Smooth muscle cell (in vitro differentiated cells): ENCODE measurements around the gene AQP12B. TPM values are rescaled to one million over a fixed set of nuclear protein-coding genes. Genes with fewer than 3 reads are reported as not detected.

Experiments
- DNase-seq: peaks from one replicate; lab custom pipeline; 2025; ENCODE audit not compliant: unreplicated experiment; lab: John Stamatoyannopoulos, UW
- H2AFZ ChIP-seq: fragments of 200-600 bp; sonication (generic); 2 replicates; pipeline ENCODE4 v1.6.0; 2016; ENCODE audit warnings: antibody characterized with exemption, low read depth, mild to moderate bottlenecking
- H3F3A ChIP-seq: fragments of 200-600 bp; sonication (generic); 2 replicates; pipeline ENCODE4 v1.6.0; 2017; ENCODE audit warnings: antibody characterized with exemption, low read depth
- H3K27ac ChIP-seq: fragments of 200-600 bp; sonication (generic); 2 replicates; pipeline ENCODE4 v1.5.1; 2016; ENCODE audit warnings: low read depth, mild to moderate bottlenecking
- H3K27me3 ChIP-seq: fragments of 200-600 bp; sonication (generic); 2 replicates; pipeline ENCODE4 v1.6.1; 2016; ENCODE audit warnings: low read depth, mild to moderate bottlenecking
- H3K36me3 ChIP-seq: fragments of 200-600 bp; sonication (generic); 2 replicates; pipeline ENCODE4 v1.5.1; 2016; ENCODE audit warnings: low read depth
- H3K4me1 ChIP-seq: fragments of 200-600 bp; sonication (generic); 2 replicates; pipeline ENCODE4 v1.5.1; 2016; ENCODE audit warnings: low read depth
- H3K4me2 ChIP-seq: fragments of 200-600 bp; sonication (generic); 2 replicates; pipeline ENCODE4 v1.6.0; 2016; ENCODE audit warnings: mild to moderate bottlenecking
- H3K4me3 ChIP-seq: fragments of 200-600 bp; sonication (generic); 2 replicates; pipeline ENCODE4 v1.5.1; 2016; ENCODE audit warnings: mild to moderate bottlenecking
- H3K79me2 ChIP-seq: fragments of 200-600 bp; sonication (generic); 2 replicates; pipeline ENCODE4 v1.6.0; 2016; ENCODE audit warnings: low read depth, mild to moderate bottlenecking
- H3K9ac ChIP-seq: fragments of 200-600 bp; sonication (generic); 2 replicates; pipeline ENCODE4 v1.6.0; 2016; ENCODE audit warnings: low read depth
- H3K9me3 ChIP-seq: fragments of 200-600 bp; sonication (generic); replicated peaks from 2 replicates; pipeline ENCODE4 v1.5.1; 2016; ENCODE audit warnings: low read depth
- H4K20me1 ChIP-seq: fragments of 200-600 bp; sonication (generic); 2 replicates; pipeline ENCODE4 v1.6.0; 2016; ENCODE audit warnings: low read depth
- CTCF ChIP-seq: fragments of 200-600 bp; sonication (generic); IDR thresholded peaks from 2 replicates; pipeline ENCODE4 v1.5.1; 2017; ENCODE audit warnings: borderline replicate concordance, mild to moderate bottlenecking, antibody characterized with exemption; ENCODE audit not compliant: insufficient read depth, poor library complexity, severe bottlenecking
- WGBS: methylation state at CpG from one replicate; pipeline ENCODE4 v1.1.7; 2016; ENCODE audit warnings: low lambda C conversion rate; 5-methylcytosine and 5-hydroxymethylcytosine counted together
- polyA plus RNA-seq: library from polyadenylated mRNA; unstranded; fragments of >200 nt; fragmentation: Nextera tagmentation; extraction: Ambion mirVana; gene quantifications from 2 replicates; pipeline ENCODE4 v1.2.1, GENCODE V29; 2016
- total RNA-seq: library from RNA; depleted of rRNA; stranded (reverse); fragments of >200 nt; gene quantifications from 2 replicates; pipeline ENCODE4 v1.2.3, GENCODE V29; 2014

The AQP12B gene
- total and polyA plus RNA-seq, 2 experiments from 2014 or later, result not detected

GRCh38 chr2:240728827-240729226 lies 46.1 kb upstream of the AQP12B start:
- Histone ChIP-seq H3K4me3 (no peak overlapping the region), H3K9ac (no peak overlapping the region), H3K4me2 (no peak overlapping the region), H3F3A (no peaks in the 10 kb centered on the region), H3K36me3 (no peaks in the 10 kb centered on the region), H3K9me3 (no peaks in the 10 kb centered on the region), H3K27ac (no peak overlapping the region), H3K4me1 (no peaks in the 10 kb centered on the region), H3K27me3 (no peaks in the 10 kb centered on the region), H3K79me2 (no peaks in the 10 kb centered on the region), H4K20me1 (no peaks in the 10 kb centered on the region), H2AFZ (no peak overlapping the region)
- DNase-seq, result no peak
- TF ChIP-seq CTCF, result no peak
- WGBS, result 24% methylated on average over 7 of the region's 7 CpGs

GRCh38 chr2:240728361-240728760 lies 45.7 kb upstream of the AQP12B start:
- no peaks in the 10 kb centered on the region for H3K27me3 ChIP-seq
- WGBS, result 96% methylated on average over 10 of the region's 10 CpGs

GRCh38 chr2:240727913-240728312 lies 45.2 kb upstream of the AQP12B start:
- Histone ChIP-seq H3K9me3 (no peaks in the 10 kb centered on the region), H3K27me3 (no peaks in the 10 kb centered on the region), H3K4me1 (no peaks in the 10 kb centered on the region), H3F3A (no peaks in the 10 kb centered on the region), H2AFZ (no peak overlapping the region), H3K36me3 (no peaks in the 10 kb centered on the region), H3K27ac (no peak overlapping the region), H4K20me1 (no peaks in the 10 kb centered on the region), H3K9ac (no peak overlapping the region), H3K79me2 (no peaks in the 10 kb centered on the region), H3K4me3 (no peak overlapping the region), H3K4me2 (no peak overlapping the region)
- no peak for TF ChIP-seq CTCF
- DNase-seq, result no peak
- 98% methylated on average over 15 of the region's 15 CpGs for WGBS

More at GRCh38 chr2:240728361-240728760, 45.7 kb upstream of the AQP12B start:
- Histone ChIP-seq H3K4me2 (no peak overlapping the region), H3K4me3 (no peak overlapping the region), H3F3A (no peaks in the 10 kb centered on the region), H2AFZ (no peak overlapping the region), H4K20me1 (no peaks in the 10 kb centered on the region), H3K9ac (no peak overlapping the region), H3K79me2 (no peaks in the 10 kb centered on the region), H3K4me1 (no peaks in the 10 kb centered on the region), H3K9me3 (no peaks in the 10 kb centered on the region), H3K27ac (no peak overlapping the region), H3K36me3 (no peaks in the 10 kb centered on the region)
- DNase-seq, result no peak
- TF ChIP-seq CTCF, result no peak

- no peaks in the 10 kb centered on the region for H3F3A ChIP-seq
- no peaks in the 10 kb centered on the region for H3K79me2 ChIP-seq
- no peak for DNase-seq
- H3K4me2 ChIP-seq, result no peak overlapping the region
- H3K27me3 ChIP-seq, result no peaks in the 10 kb centered on the region
- H4K20me1 ChIP-seq, result no peaks in the 10 kb centered on the region
- H3K36me3 ChIP-seq, result no peaks in the 10 kb centered on the region
- H3K9ac ChIP-seq, result no peak overlapping the region
- H3K4me1 ChIP-seq, result no peaks in the 10 kb centered on the region
- TF ChIP-seq CTCF, result no peak
- no peak overlapping the region for H3K4me3 ChIP-seq
- H3K27ac ChIP-seq, result no peak overlapping the region
- no peaks in the 10 kb centered on the region for H3K9me3 ChIP-seq
- 95% methylated on average over 14 of the region's 14 CpGs for WGBS
- H2AFZ ChIP-seq, result no peak overlapping the region
Observed at GRCh38 chr2:240727439-240727838, 44.8 kb upstream of the AQP12B start.
